Transverse colon (tissue), 3 donors: ENCODE results near the gene TMEM45B.

ENCODE experiments used
- EP300 ChIP-seq: sonication (generic); formaldehyde crosslinking; IDR thresholded peaks from one replicate; pipeline ENCODE4 v1.6.1; 2017; ENCODE audit warnings: antibody characterized with exemption, low read depth
- POLR2A ChIP-seq: fragments of 450-650 bp; IDR thresholded peaks from one replicate; pipeline ENCODE4 v1.6.1; 2016; ENCODE audit warnings: antibody characterized with exemption, mild to moderate bottlenecking, moderate library complexity
- TF ChIP-seq, protein P1 (sequence below), 5 experiments: fragments of 200-600 bp in 3 of 5; fragments of 450-650 bp in 2 of 5; sonication (generic) in 3 of 5; IDR thresholded peaks; 1 replicate in 2 of 5; 2 replicates in 3 of 5; pipeline ENCODE4 v1.5.1; 2016 to 2017; ENCODE audit warnings: antibody characterized with exemption in 5 of 5, inconsistent platforms in 3 of 5, mild to moderate bottlenecking in 2 of 5, moderate library complexity in 1 of 5

DNA sequence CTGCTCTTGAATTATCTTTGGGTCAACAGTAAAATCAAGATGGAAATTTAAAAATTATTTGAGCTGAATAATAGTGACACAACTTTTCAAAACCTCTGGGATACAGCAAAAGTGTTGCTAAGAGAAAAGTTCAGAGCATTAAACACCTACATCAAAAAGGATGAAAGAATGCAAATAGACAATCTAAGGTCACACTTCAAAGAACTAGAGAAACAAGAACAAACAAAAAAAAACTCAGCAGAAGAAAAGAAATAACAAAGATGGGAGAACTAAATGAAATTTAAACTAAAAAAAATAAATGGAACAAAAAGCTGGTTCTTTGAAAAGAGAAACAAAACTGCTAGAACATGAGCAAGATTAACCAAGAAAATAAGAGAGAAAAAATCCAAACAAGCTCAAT, 15.0 kb upstream of the TMEM45B start:
- TF ChIP-seq, protein P1, sequence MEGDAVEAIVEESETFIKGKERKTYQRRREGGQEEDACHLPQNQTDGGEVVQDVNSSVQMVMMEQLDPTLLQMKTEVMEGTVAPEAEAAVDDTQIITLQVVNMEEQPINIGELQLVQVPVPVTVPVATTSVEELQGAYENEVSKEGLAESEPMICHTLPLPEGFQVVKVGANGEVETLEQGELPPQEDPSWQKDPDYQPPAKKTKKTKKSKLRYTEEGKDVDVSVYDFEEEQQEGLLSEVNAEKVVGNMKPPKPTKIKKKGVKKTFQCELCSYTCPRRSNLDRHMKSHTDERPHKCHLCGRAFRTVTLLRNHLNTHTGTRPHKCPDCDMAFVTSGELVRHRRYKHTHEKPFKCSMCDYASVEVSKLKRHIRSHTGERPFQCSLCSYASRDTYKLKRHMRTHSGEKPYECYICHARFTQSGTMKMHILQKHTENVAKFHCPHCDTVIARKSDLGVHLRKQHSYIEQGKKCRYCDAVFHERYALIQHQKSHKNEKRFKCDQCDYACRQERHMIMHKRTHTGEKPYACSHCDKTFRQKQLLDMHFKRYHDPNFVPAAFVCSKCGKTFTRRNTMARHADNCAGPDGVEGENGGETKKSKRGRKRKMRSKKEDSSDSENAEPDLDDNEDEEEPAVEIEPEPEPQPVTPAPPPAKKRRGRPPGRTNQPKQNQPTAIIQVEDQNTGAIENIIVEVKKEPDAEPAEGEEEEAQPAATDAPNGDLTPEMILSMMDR (IDR thresholded peaks at IDR 0.05) = no peak
- TF ChIP-seq EP300 (no peak), POLR2A (no peak)
